Cardiac muscle cell (in vitro differentiated cells and primary cell): ENCODE measurements around the gene PARN. TPM values are rescaled to one million over a fixed set of nuclear protein-coding genes. Genes with fewer than 3 reads are reported as not detected.

Experiments used
- DNase-seq, 2 donors: peaks; one replicate each; pipeline versions ENCODE4 v3.0.0 to v3.0.0-alpha.2; 2010 to 2017; ENCODE audit warnings: low read depth in 1 of 2, low spot score in 1 of 2
- H3K27ac ChIP-seq: fragments of 200-600 bp; sonication (generic); 2 replicates; pipeline ENCODE4 v1.5.1; 2016
- H3K27me3 ChIP-seq: fragments of 200-600 bp; sonication (generic); 2 replicates; pipeline ENCODE4 v1.6.0; 2016; ENCODE audit warnings: control low read depth
- H3K36me3 ChIP-seq: fragments of 200-600 bp; sonication (generic); 2 replicates; pipeline ENCODE4 v1.5.1; 2016; ENCODE audit warnings: control low read depth
- H3K4me1 ChIP-seq: fragments of 200-600 bp; sonication (generic); 2 replicates; pipeline ENCODE4 v1.8.1; 2017; ENCODE audit warnings: low read depth, mild to moderate bottlenecking, mixed run types
- H3K4me3 ChIP-seq: fragments of 200-600 bp; sonication (generic); 2 replicates; pipeline ENCODE4 v1.5.1; 2016; ENCODE audit warnings: mild to moderate bottlenecking
- H3K9me3 ChIP-seq: fragments of 200-600 bp; sonication (generic); 2 replicates; pipeline ENCODE4 v1.5.1; 2017; ENCODE audit warnings: low read depth, mild to moderate bottlenecking, control low read depth
- CTCF ChIP-seq: IDR thresholded peaks from 2 replicates; pipeline ENCODE4 v1.5.1; 2012; ENCODE audit warnings: low read depth, mild to moderate bottlenecking, low read length
- polyA plus RNA-seq: library from polyadenylated mRNA; unstranded; fragments of >200 nt; fragmentation: Nextera tagmentation; extraction: Ambion mirVana; gene quantifications from 2 replicates; pipeline ENCODE4 v1.2.1, GENCODE V29; 2016
- total RNA-seq: library from RNA; depleted of rRNA; stranded (reverse); fragments of >200 nt; gene quantifications from 2 replicates; pipeline ENCODE4 v1.2.3, GENCODE V29; 2016

PARN gene
- total and polyA plus RNA-seq, 2 experiments from 2014 or later: 22.4 to 36.3 TPM

DNA sequence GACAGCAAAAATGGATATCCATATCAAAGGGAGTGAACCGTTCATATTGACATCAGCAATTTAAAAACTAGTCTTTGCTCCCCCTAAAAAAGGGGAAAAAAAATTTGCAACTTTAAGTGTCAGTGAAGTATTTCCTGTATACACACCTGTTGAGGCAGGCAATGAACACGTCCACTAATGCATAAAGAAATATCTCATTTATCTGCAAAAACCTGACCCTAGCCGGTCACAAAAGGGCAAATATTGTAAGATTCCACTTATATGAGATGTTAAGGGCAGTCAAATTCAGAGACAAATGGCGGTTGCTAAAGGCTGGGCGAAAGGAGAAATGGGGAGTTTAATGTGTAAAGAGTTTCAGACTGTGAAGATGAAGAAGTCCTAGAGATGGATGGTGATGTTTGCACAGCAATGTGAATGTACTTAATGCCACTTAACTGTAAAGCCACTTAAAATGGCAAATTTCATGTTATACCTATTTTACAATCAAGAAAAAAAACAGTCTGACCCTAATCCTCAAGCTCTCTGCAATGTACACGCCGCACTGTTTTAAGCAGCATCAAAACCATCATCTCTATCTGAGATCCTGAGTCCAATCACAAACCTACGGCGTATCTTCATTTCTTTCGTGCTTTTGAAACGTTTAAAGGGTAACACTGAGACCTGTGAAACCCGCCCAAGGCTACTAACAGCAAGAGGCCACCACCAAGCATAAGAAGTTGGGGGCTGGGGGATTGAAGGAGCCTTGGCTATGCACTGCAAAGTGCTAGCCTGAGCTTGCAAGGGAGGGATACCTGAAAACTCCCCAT, 1.1 kb downstream of the PARN start:
- Histone ChIP-seq H3K36me3 (peaks cover 21% of the 10 kb centered on the region), H3K27me3 (no peaks in the 10 kb centered on the region), H3K4me1 (no peaks in the 10 kb centered on the region), H3K27ac (peak overlapping the region; percentile 96), H3K4me3 (peak overlapping the region; percentile 72), H3K9me3 (no peaks in the 10 kb centered on the region)
- no peak for TF ChIP-seq CTCF
- DNase-seq: peak in 1 of 2 donors; percentile 8

DNA sequence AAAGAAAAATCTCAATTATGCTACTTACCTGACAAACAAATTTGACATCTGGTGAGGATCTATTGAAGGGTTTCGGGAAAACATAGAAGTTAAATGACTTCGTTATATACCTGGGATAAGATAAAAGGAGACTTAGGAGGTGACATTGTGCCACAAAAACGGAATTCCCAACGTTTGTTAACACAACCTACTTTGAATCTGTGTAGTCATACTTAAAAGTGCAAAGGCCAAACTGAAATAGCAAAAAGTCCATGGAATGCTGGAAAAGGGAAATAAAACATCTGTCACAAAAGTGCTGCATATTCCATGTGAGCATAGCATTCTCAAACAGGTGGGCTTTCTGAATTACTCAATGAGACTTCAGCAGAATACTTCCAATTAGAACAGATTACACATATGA, 3.0 kb downstream of the PARN start:
- no peaks in the 10 kb centered on the region for H3K27me3 ChIP-seq
- no peak for DNase-seq
- no peak overlapping the region for H3K27ac ChIP-seq
- no peak overlapping the region for H3K4me3 ChIP-seq
- TF ChIP-seq CTCF: no peak
- no peaks in the 10 kb centered on the region for H3K4me1 ChIP-seq
- no peaks in the 10 kb centered on the region for H3K9me3 ChIP-seq
- H3K36me3 ChIP-seq: peaks cover 24% of the 10 kb centered on the region

DNA sequence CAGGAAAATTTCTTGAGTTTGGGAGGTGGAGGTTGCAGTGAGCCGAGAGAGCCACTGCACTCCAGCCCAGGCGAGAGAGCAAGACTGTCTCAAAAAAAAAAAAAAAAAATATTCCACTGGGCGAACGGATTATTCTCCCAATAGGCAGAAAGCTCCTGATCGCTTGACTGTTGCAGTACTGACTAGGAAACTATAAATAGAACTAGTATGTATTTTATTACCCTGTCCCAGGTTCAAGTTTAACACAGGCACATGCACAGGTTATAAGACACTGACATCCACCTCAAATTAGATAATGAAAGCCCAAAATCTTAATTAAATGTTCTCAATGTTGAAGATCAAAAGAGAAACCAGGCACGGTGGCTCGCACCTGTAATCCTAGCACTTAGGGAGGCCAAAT, 11.5 kb downstream of the PARN start:
- peaks cover 24% of the 10 kb centered on the region for H3K36me3 ChIP-seq
- no peaks in the 10 kb centered on the region for H3K27me3 ChIP-seq
- no peak for DNase-seq
- H3K4me1 ChIP-seq: no peaks in the 10 kb centered on the region
- no peak overlapping the region for H3K4me3 ChIP-seq
- H3K27ac ChIP-seq: no peak overlapping the region
- no peaks in the 10 kb centered on the region for H3K9me3 ChIP-seq
- TF ChIP-seq CTCF: no peak

DNA sequence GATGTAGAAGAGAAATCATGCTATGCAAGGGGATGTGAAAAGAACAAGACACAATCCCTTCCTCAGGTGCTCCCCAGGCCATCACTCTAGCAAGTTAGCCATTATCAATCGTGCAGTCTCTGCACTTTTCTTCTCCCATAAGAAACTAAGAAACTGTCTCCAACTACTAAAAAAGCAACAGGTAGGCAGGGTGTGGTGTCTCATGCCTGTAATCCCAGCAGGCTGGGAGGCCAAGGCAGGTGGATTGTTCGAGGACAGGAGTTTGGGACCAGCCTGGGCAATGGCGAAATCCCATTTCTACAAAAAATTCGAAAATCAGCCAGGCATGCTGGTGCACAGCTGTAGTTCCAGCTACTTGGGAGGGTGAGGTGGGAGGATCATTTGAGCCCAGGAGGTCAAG, 13.8 kb downstream of the PARN start:
- Histone ChIP-seq H3K4me1 (no peaks in the 10 kb centered on the region), H3K36me3 (peaks cover 27% of the 10 kb centered on the region), H3K9me3 (no peaks in the 10 kb centered on the region), H3K27me3 (no peaks in the 10 kb centered on the region), H3K4me3 (no peak overlapping the region), H3K27ac (no peak overlapping the region)
- no peak for DNase-seq
- TF ChIP-seq CTCF: no peak

- H3K4me1 ChIP-seq: no peaks in the 10 kb centered on the region
- DNase-seq: no peak
- no peak for TF ChIP-seq CTCF
- no peak overlapping the region for H3K27ac ChIP-seq
- H3K27me3 ChIP-seq: no peaks in the 10 kb centered on the region
- no peaks in the 10 kb centered on the region for H3K9me3 ChIP-seq
- H3K36me3 ChIP-seq: peaks cover 41% of the 10 kb centered on the region
- no peak overlapping the region for H3K4me3 ChIP-seq
Observed at GRCh38 chr16:14613991-14614390, 16.1 kb downstream of the PARN start.
